GM06990 (cell line): ENCODE results near the gene RRBP1.

Experiments
- DNase-seq: peaks from one replicate; pipeline ENCODE4 v3.0.0-alpha.2; 2011; ENCODE audit not compliant: insufficient read length; ENCODE audit errors: extremely low read depth
- H3K27me3 ChIP-seq: replicated peaks from 2 replicates; pipeline ENCODE4 v1.6.0; 2011; ENCODE audit warnings: low read length; ENCODE audit not compliant: control insufficient read depth, insufficient read depth
- H3K36me3 ChIP-seq: 2 replicates; pipeline ENCODE4 v1.5.1; 2011; ENCODE audit warnings: low read length; ENCODE audit not compliant: control insufficient read depth, insufficient read depth
- H3K4me3 ChIP-seq: replicated peaks from 2 replicates; pipeline ENCODE4 v1.5.1; 2011; ENCODE audit warnings: low read depth, mild to moderate bottlenecking, control low read depth, low read length
- CTCF ChIP-seq: IDR thresholded peaks from 2 replicates; pipeline ENCODE4 v1.5.1; 2011; ENCODE audit warnings: low read length, control low read depth, mild to moderate bottlenecking, inconsistent platforms; ENCODE audit not compliant: insufficient read depth, poor library complexity, severe bottlenecking

The RRBP1 gene

GRCh38 chr20:17668432-17668831, 13.6 kb downstream of the RRBP1 start:
- no peak for DNase-seq
- Histone ChIP-seq H3K4me3 (no peak overlapping the region), H3K27me3 (no peaks in the 10 kb centered on the region), H3K36me3 (peaks cover 5% of the 10 kb centered on the region)
- no peak for TF ChIP-seq CTCF

DNA sequence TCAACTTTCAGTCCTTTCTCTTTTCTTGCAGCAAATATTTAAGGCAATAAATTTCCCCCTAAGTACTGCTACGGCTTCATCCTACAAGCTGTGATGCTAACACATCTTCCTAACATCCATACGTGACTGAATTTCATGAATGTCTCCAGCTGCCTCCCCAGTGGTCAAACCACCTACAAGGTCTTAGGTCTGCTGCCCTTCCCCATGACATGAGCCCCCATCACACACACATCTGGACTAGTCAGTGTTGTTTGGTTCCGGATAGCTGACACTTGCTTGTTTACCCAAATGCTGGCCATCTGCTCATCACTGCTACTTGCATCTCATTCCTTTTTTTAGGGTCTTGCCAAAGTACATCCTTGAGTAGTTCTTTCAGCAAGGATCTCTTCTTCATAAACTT, 14.6 kb downstream of the RRBP1 start:
- no peak for TF ChIP-seq CTCF
- Histone ChIP-seq H3K27me3 (no peaks in the 10 kb centered on the region), H3K36me3 (peaks cover 5% of the 10 kb centered on the region), H3K4me3 (no peak overlapping the region)
- no peak for DNase-seq

- no peak for DNase-seq
- H3K36me3 ChIP-seq: peaks cover 3% of the 10 kb centered on the region
Measured at GRCh38 chr20:17666481-17666880, 15.6 kb downstream of the RRBP1 start.

GRCh38 chr20:17665756-17666155, 16.3 kb downstream of the RRBP1 start:
- Histone ChIP-seq H3K27me3 (no peaks in the 10 kb centered on the region), H3K4me3 (no peak overlapping the region), H3K36me3 (peaks cover 3% of the 10 kb centered on the region)
- TF ChIP-seq CTCF: no peak
- DNase-seq: no peak

More at GRCh38 chr20:17666481-17666880, 15.6 kb downstream of the RRBP1 start:
- TF ChIP-seq CTCF: no peak
- Histone ChIP-seq H3K4me3 (no peak overlapping the region), H3K27me3 (no peaks in the 10 kb centered on the region)

GRCh38 chr20:17664025-17664633, 17.9 kb downstream of the RRBP1 start:
- no peak for DNase-seq
- Histone ChIP-seq H3K36me3 (peaks cover 7% of the 10 kb centered on the region), H3K27me3 (no peaks in the 10 kb centered on the region), H3K4me3 (no peak overlapping the region)
- no peak for TF ChIP-seq CTCF

DNA sequence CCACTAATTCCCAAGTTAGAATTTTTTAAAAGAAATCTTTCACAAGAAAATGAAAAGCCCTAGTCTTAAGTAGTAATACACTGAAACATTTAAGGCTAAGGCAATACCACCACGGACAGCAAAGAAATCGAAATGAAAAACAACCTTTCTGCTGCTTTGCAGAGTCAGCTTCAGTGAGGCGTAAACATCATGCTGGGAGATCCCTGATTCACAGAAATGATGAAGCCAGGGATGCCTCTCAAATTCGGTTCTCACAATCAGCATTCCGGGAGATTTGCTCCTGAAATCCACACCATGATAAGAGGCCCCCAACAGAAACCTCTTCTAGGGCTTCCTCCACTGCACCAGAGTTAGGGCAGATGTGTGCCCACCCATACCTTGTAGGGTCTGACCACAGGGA, 18.6 kb downstream of the RRBP1 start:
- no peak for TF ChIP-seq CTCF
- H3K27me3 ChIP-seq: no peaks in the 10 kb centered on the region
- H3K4me3 ChIP-seq: no peak overlapping the region
- no peak for DNase-seq
- peaks cover 8% of the 10 kb centered on the region for H3K36me3 ChIP-seq
